Fibroblast of gingiva (primary cell): ENCODE data around the gene KCNQ2.

Source experiments
- DNase-seq: peaks from one replicate; pipeline ENCODE4 v3.0.0-alpha.2; 2011; ENCODE audit warnings: low read depth

KCNQ2 gene

GRCh38 chr20:63403403-63404105, 68.9 kb downstream of the KCNQ2 start:
- no peak for DNase-seq

- no peak for DNase-seq
Observed at GRCh38 chr20:63402860-63403220, 69.6 kb downstream of the KCNQ2 start.

GRCh38 chr20:63402181-63402859, 70.1 kb downstream of the KCNQ2 start:
- no peak for DNase-seq

- DNase-seq = no peak
Observed at GRCh38 chr20:63401384-63402110, 70.9 kb downstream of the KCNQ2 start.

- no peak for DNase-seq
Observed at GRCh38 chr20:63400486-63401210, 71.8 kb downstream of the KCNQ2 start.

GRCh38 chr20:63399596-63400375, 72.7 kb downstream of the KCNQ2 start:
- no peak for DNase-seq

- DNase-seq = no peak
Observed at GRCh38 chr20:63398744-63399514, 73.5 kb downstream of the KCNQ2 start.

GRCh38 chr20:63397946-63398450, 74.5 kb downstream of the KCNQ2 start:
- DNase-seq = no peak

GRCh38 chr20:63397155-63397843, 75.2 kb downstream of the KCNQ2 start:
- no peak for DNase-seq

- no peak for DNase-seq
Observed at GRCh38 chr20:63396300-63396699, 76.2 kb downstream of the KCNQ2 start.

- DNase-seq = no peak
Observed at GRCh38 chr20:63395723-63396122, 76.7 kb downstream of the KCNQ2 start.

GRCh38 chr20:63394920-63395455, 77.5 kb downstream of the KCNQ2 start:
- no peak for DNase-seq

GRCh38 chr20:63394069-63394919, 78.2 kb downstream of the KCNQ2 start:
- DNase-seq = no peak

- DNase-seq = no peak
Observed at GRCh38 chr20:63393566-63393965, 78.9 kb downstream of the KCNQ2 start.

GRCh38 chr20:63392465-63393365, 79.7 kb downstream of the KCNQ2 start:
- DNase-seq = no peak

GRCh38 chr20:63387917-63388316, 84.5 kb downstream of the KCNQ2 start:
- no peak for DNase-seq

- no peak for DNase-seq
Observed at GRCh38 chr20:63387393-63387792, 85.1 kb downstream of the KCNQ2 start.

- DNase-seq = no peak
Observed at GRCh38 chr20:63386491-63386890, 86.0 kb downstream of the KCNQ2 start.
